ENCODE data around the gene NKX2-1.

DNA sequence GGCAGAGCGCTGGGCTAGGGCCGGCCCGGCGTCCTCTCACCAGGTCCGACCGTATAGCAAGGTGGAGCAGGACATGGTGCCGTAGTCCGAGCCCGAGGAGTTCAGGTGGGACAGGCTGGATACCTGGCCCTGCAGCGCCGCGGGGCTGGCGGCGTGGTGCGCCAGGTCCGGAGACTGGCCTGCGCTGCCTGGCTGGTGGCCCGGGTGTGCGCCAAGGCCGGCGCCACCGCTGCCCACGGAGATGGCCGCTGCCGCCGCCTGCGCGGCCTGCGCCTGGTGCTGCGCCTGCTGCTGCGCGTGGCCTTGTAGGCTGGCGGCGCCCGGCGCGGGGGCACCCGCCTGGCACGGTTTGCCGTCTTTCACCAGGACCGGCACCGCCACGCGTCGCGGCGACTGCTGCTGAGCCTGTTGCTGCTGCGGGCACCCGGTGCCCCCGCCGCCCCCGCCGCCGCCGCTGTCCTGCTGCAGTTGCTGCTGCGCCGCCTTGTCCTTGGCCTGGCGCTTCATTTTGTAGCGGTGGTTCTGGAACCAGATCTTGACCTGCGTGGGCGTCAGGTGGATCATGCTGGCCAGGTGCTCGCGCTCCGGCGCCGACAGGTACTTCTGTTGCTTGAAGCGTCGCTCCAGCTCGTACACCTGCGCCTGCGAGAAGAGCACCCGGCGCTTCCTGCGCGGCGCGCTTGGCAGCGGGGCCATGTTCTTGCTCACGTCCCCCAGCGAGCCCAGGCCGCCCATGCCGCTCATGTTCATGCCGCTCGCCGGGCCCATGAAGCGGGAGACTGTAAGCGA, 2.6 kb downstream of the NKX2-1 start:
- TF ChIP-seq, protein P1, sequence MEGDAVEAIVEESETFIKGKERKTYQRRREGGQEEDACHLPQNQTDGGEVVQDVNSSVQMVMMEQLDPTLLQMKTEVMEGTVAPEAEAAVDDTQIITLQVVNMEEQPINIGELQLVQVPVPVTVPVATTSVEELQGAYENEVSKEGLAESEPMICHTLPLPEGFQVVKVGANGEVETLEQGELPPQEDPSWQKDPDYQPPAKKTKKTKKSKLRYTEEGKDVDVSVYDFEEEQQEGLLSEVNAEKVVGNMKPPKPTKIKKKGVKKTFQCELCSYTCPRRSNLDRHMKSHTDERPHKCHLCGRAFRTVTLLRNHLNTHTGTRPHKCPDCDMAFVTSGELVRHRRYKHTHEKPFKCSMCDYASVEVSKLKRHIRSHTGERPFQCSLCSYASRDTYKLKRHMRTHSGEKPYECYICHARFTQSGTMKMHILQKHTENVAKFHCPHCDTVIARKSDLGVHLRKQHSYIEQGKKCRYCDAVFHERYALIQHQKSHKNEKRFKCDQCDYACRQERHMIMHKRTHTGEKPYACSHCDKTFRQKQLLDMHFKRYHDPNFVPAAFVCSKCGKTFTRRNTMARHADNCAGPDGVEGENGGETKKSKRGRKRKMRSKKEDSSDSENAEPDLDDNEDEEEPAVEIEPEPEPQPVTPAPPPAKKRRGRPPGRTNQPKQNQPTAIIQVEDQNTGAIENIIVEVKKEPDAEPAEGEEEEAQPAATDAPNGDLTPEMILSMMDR (IDR thresholded peaks at IDR 0.05; ENCODE audit: low read depth, low read length, poor library complexity, severe bottlenecking): no peak
- no peak for TF ChIP-seq EZH2phosphoT487 (IDR thresholded peaks at IDR 0.05; ENCODE audit: borderline replicate concordance, low read length)
